Lower leg skin (tissue), 4 donors: Measurements from ENCODE around the gene CCR6. TPM values are rescaled to one million over a fixed set of nuclear protein-coding genes. Genes with fewer than 3 reads are reported as not detected.
"Not testable (repeated sequence)": the region's sequence is repeated elsewhere in the genome, so short reads cannot be mapped to it uniquely, and the experiment has no call there.

ENCODE experiments used
- DNase-seq, 2 donors: peaks; one replicate each; pipeline ENCODE4 v3.0.0-alpha.2; 2019; ENCODE audit warnings: low spot score in 2 of 2
- H3K4me3 ChIP-seq: fragments of 200-600 bp; sonication (generic); 2 replicates; pipeline ENCODE4 v1.5.1; 2017; ENCODE audit warnings: mild to moderate bottlenecking, low read depth; ENCODE audit not compliant: poor library complexity, severe bottlenecking
- CTCF ChIP-seq, 3 donors: fragments of 450-650 bp; IDR thresholded peaks; one replicate each; pipeline ENCODE4 v1.5.1; 2016; ENCODE audit warnings: antibody characterized with exemption in 3 of 3, mild to moderate bottlenecking in 3 of 3, moderate library complexity in 2 of 3
- POLR2A ChIP-seq, 2 donors: fragments of 450-650 bp; IDR thresholded peaks; one replicate each; pipeline ENCODE4 v1.6.1; 2016 to 2017; ENCODE audit warnings: antibody characterized with exemption in 2 of 2, mild to moderate bottlenecking in 1 of 2, moderate library complexity in 1 of 2
- WGBS, 2 donors: methylation state at CpG; one replicate each; pipeline ENCODE4 v1.1.5; 2018; 5-methylcytosine and 5-hydroxymethylcytosine counted together
- intact Hi-C: fragments of 100-400 bp; cut with DNase I; formaldehyde crosslinking; loops from one replicate; pipeline ENCODE4 v1.15.0; 2023; ENCODE audit warnings: low total_unique reads
- total RNA-seq, 4 donors: library from RNA; depleted of rRNA; stranded (reverse); fragments of >200 nt; gene quantifications; one replicate each; pipeline ENCODE4 v1.1.0, GENCODE V29; 2016

The CCR6 gene
- total RNA-seq, 4 donors from 2014 or later: 0.42 to 1.5 (median 0.49) TPM; not detected in 1

GRCh38 chr6:167163476-167164011 is 40.6 kb downstream of the CCR6 start:
- no peak overlapping the region for H3K4me3 ChIP-seq
- intact Hi-C loops: no loop called here
- no peak for TF ChIP-seq POLR2A (IDR thresholded peaks at IDR 0.05)
- no peak for TF ChIP-seq CTCF (IDR thresholded peaks at IDR 0.05)
- 62 to 63% methylated on average over 9 of the region's 9 CpGs for WGBS, 2 donors
- no peak for DNase-seq

- intact Hi-C loops: no loop called here
- WGBS, 2 donors: 58% methylated on average over 3 of the region's 3 CpGs
- TF ChIP-seq POLR2A (IDR thresholded peaks at IDR 0.05) (no peak), CTCF (IDR thresholded peaks at IDR 0.05) (no peak)
These were observed 41.4 kb downstream of the CCR6 start for GRCh38 chr6:167164261-167164660.

GRCh38 chr6:167165858-167166471 is 43.1 kb downstream of the CCR6 start:
- 84 to 87% methylated on average over 2 of the region's 2 CpGs for WGBS, 2 donors
- DNase-seq: no peak
- intact Hi-C loops: no loop called here
- H3K4me3 ChIP-seq: no peak overlapping the region
- TF ChIP-seq CTCF (IDR thresholded peaks at IDR 0.05) (no peak), POLR2A (IDR thresholded peaks at IDR 0.05) (no peak)

More at GRCh38 chr6:167164261-167164660, 41.4 kb downstream of the CCR6 start:
- no peak overlapping the region for H3K4me3 ChIP-seq
- no peak for DNase-seq

GRCh38 chr6:167167699-167168098 is 44.8 kb downstream of the CCR6 start:
- H3K4me3 ChIP-seq, intact Hi-C loops, DNase-seq: not testable (repeated sequence)
- WGBS, 2 donors: 73 to 83% methylated on average over 10 of the region's 10 CpGs

- peak in 1 of 2 donors; percentile 79 for DNase-seq
- H3K4me3 ChIP-seq, intact Hi-C loops: not testable (repeated sequence)
- WGBS, 2 donors: 78 to 81% methylated on average over 11 to 12 of the region's 16 CpGs
These were observed 45.4 kb downstream of the CCR6 start for GRCh38 chr6:167168296-167168695.

GRCh38 chr6:167169867-167170266 is 47.0 kb downstream of the CCR6 start:
- DNase-seq, intact Hi-C loops, H3K4me3 ChIP-seq: not testable (repeated sequence)
- WGBS, 2 donors: 83 to 100% methylated on average over 4 to 9 of the region's 13 CpGs

GRCh38 chr6:167171300-167171699 is 48.4 kb downstream of the CCR6 start:
- H3K4me3 ChIP-seq, intact Hi-C loops, DNase-seq: not testable (repeated sequence)
- 88 to 93% methylated on average over 11 of the region's 11 CpGs for WGBS, 2 donors

- intact Hi-C loops, H3K4me3 ChIP-seq, DNase-seq: not testable (repeated sequence)
- 67 to 89% methylated on average over 8 to 12 of the region's 13 CpGs for WGBS, 2 donors
These were observed 49.1 kb downstream of the CCR6 start for GRCh38 chr6:167172011-167172410.

- H3K4me3 ChIP-seq, intact Hi-C loops: not testable (repeated sequence)
- 40 to 88% methylated on average over 1 to 8 of the region's 14 CpGs for WGBS, 2 donors
- DNase-seq: peak in 1 of 2 donors; percentile 39
These were observed 54.4 kb downstream of the CCR6 start for GRCh38 chr6:167177271-167177670.

GRCh38 chr6:167178896-167179655 is 56.2 kb downstream of the CCR6 start:
- peak in 1 of 2 donors; percentile 67 for DNase-seq
- 71 to 92% methylated on average over 11 to 15 of the region's 31 CpGs for WGBS, 2 donors
- H3K4me3 ChIP-seq, intact Hi-C loops: not testable (repeated sequence)

- intact Hi-C loops, H3K4me3 ChIP-seq: not testable (repeated sequence)
- DNase-seq: peak in 1 of 2 donors; percentile 84
- WGBS, 2 donors: 73 to 78% methylated on average over 4 to 6 of the region's 8 CpGs
These were observed 57.2 kb downstream of the CCR6 start for GRCh38 chr6:167180086-167180485.
